Heart left ventricle (tissue), 13 donors: Measurements from ENCODE around the gene SUGCT.

Source experiments
- CTCF ChIP-seq, 12 donors: fragments of 200-600 bp; sonication (generic) in 4 of 12; IDR thresholded peaks; one replicate each; pipeline versions ENCODE4 v1.5.0 to v1.8.0; 2018 to 2022; ENCODE audit warnings: antibody characterized with exemption in 12 of 12, mild to moderate bottlenecking in 5 of 12
- POLR2A ChIP-seq, 2 donors: fragments of 450-650 bp; IDR thresholded peaks; one replicate each; pipeline ENCODE4 v1.6.1; 2017; ENCODE audit warnings: antibody characterized with exemption in 2 of 2, mild to moderate bottlenecking in 2 of 2, moderate library complexity in 2 of 2
- donor health status: ischemic (EF 13 %, LVEDD 7.1; RV severe dilation, severe dysfunction).
- donor health status: DM: no; HTN: yes; CAD: no.
- donor health status: DM: no; HTN: no; CAD: no.
- donor health status: ischemic (EF 25% LVEDD 6.9; RV normal size, moderate dysfunction).
- donor health status: ischemic (EF 25% LVEDD 5.7; RV mildly dilated, moderate dysfunction).
- donor health status: ischemic (EF 35%, LVEDD 5.7; RV mildly dilated, moderate dysfunction).
- donor health status: nonischemic (EF 11% LVEDD 7.7; RV severe dilation, severe dysfunction).
- donor health status: DM: yes; HTN: yes; CAD: no.
- donor health status: PGD.
- donor health status: ischemic (EF 29% LVEDD 5.4; RV normal size, mild dysfunction).
- donor health status: nonischemic (EF 23%, LVEDD 6.1; RV moderate dilation, normal function).

- TF ChIP-seq CTCF (IDR thresholded peaks at IDR 0.05) (no peak), POLR2A (IDR thresholded peaks at IDR 0.05) (no peak)
Observed at GRCh38 chr7:40204581-40204980, 69.8 kb downstream of the SUGCT start.
